HG02840 (cell line): ENCODE results near the gene NXF1.
"Not testable (repeated sequence)": the region's sequence is repeated elsewhere in the genome, so short reads cannot be mapped to it uniquely, and the experiment has no call there.

Experiments used
- ATAC-seq: cut with Tn5 transposase; IDR thresholded peaks from one replicate; pipeline ENCODE4 v1.9.1; 2021; ENCODE audit warnings: mild to moderate bottlenecking, moderate library complexity, moderate number of reproducible peaks; ENCODE audit not compliant: unreplicated experiment, low FRiP score

NXF1 gene

DNA sequence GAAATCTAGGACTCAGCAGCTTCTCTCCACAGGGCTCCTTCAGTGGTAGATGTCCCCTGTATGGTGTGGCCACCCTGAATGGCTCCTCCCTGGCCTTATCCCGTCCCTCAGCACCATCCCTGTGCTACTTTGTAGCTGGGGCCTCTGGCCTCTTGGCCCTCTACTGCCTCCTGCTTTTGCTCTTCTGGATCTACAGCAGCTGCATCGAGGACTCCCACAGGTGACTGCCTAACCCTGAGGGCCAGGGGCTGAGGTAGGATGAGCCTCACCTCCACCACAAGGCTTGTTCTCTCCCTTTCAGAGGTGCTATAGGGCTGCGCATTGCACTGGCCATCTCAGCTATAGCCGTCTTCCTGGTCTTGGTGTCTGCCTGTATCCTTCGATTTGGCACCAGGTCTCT is 16.2 kb downstream of the NXF1 start:
- no peak for ATAC-seq

- peak; percentile 61 for ATAC-seq
Observed at GRCh38 chr11:62787005-62787759, 18.1 kb downstream of the NXF1 start, which contains the start of gene TMEM179B. TSS of gene TMEM179B (plus strand) at chr11:62787402. CDS start at chr11:62787432, 30 bp downstream.

GRCh38 chr11:62786318-62787004 is 18.8 kb downstream of the NXF1 start:
- peak; percentile 63 for ATAC-seq

GRCh38 chr11:62782753-62783152 is 22.5 kb downstream of the NXF1 start:
- ATAC-seq, result no peak

GRCh38 chr11:62778441-62778840 is 26.8 kb downstream of the NXF1 start:
- no peak for ATAC-seq

DNA sequence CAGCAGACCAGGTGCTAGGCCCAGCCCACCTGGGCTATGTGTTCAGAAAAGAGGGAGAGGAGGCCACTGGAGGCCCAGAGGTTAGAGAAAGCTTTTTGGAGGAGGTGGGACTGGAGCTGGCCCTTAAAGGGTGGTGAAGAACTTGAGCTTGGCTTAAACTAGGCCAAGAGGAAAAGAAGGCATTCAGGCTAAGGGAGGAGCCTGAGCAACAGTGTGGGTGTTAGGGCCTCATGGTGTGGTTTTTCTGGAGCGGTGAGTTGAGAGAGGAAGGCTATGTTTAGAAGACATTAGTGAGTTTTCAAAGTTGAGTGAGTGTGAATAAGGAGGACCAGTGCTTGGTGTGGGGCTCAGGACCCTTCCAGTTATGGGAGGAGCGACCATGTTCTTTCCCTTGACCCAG is 27.9 kb downstream of the NXF1 start:
- no peak for ATAC-seq

GRCh38 chr11:62775646-62776045 is 29.6 kb downstream of the NXF1 start:
- ATAC-seq, result no peak

DNA sequence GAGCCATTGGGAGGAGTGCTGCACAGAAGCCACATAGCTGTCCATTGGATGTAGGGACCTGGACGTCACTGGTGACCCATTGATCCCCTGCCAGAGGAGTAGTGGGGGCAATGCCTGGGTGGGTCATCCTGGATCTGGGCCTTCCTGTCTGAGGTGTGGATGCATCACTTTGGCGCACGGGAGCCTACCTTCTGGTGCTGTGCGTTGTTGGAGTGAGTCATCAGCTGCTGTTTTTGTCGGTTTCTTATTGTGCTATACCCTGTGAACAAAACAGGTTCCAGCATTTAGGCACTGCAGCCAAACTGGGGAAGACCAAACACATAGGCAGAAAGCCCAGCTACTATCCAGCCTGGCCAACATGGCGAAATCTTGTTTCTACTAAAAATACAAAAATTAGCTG is 30.8 kb downstream of the NXF1 start:
- no peak for ATAC-seq

DNA sequence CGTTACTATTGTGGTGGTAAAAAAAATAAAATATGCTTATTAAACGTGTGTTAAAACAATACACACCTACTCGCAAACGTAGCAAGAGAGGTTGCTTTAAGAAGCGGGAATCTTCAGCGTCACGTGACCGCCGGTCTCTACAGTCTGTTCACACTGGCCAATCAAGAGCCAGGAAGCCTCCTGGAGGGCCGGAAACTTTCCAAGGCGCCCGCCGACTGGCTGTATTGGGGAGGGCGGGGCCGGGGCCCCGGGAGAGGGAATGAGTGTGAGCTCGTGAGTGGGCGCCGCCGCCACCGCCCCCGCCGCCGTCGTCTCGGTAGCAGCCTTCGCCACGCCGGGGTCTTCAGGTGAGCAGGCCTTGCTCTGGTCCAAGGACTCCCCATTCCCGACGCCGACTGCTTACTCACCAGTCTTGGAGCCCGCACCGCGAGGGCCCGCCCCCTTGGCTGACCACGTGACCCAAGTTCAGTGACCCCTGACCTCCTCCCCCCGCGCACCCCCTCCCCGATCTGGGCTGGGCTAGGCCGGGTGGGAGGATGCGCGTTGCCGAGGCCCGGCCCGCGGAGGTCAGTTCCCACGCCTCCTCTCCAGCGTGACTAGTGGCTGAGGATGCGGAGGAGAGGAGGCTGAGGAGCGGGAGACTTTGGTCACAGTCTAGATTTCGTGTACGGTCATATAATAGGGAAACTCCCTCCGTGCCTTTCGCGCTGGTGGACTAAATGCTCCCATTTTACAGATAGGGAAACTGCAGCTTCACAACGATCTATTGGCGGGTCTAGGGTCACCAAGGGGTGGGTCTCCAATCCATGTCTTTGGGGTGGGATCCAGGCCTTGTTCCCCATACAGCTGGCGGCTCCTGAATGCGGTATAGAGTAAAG is 33.9 kb downstream of the NXF1 start, which contains the start of gene TAF6L:
TSS of gene TAF6L (plus strand) at position 253 of the 878 bp plus-strand sequence. CDS start 4,388 bp downstream, outside the sequence.
- ATAC-seq, result peak; percentile 84

DNA sequence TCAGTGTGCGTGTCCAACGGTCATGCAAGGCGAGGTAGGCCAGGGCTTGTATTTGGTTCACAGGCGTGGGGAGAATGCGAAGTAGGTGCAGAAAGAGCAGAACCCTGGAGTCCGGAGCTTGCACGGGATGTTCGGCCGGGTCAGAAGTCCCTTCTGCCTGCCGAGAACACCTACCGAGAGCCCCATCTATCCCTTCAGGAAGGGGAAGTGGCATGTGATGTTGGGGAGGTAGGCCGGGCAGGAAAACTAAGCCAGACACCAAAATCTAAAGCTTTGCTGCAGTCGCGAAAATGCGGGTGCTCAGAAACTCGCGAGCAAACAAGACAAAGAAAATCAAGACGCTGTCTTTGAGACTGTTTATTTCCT is 34.5 kb downstream of the NXF1 start:
- peak; percentile 1 for ATAC-seq

- not testable (repeated sequence) for ATAC-seq
Observed at GRCh38 chr11:62760867-62761227, 44.4 kb downstream of the NXF1 start.

DNA sequence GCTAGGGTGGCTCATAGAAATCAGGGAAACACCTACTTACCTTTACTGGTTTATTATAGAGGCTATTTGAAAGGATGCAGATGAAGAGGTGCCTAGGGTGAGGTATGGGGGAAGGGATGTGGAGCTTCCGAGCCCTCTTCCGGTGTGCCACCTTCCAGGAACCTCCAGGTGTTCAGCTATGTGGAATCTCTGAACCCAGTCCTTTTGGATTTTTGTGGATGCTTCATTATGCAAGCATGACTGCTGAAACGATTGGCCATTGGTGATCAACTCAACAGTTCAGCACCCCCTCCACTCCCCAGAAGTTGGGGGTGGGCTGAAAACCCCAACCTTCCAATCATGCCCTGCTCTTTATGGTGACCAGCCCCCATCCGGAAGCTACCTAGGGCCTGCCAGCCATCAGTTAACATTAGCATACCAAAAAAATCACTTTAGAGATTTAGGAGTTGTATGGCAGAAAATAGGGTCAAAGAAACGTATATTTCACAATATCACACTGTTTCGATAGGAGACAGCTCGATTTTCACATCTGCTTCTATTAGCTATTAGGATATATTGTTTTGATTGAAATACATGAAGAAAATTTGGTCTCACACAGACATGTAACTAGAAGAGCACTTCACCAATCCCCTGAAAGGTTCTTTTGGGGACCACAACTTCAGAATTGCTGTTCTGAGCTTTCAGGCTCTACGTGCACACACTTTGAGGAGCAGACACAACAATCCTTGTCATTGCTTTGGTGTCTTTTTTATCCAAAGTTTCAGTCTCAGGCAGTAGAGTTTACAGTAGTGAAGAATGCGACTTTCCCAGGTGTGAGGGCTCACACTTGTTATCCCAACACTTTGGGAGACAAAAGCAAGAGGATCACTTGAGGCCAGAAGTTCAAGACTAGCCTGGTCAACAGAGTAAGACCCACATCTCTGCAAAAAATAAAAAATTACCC is 47.1 kb downstream of the NXF1 start:
- ATAC-seq, result no peak

DNA sequence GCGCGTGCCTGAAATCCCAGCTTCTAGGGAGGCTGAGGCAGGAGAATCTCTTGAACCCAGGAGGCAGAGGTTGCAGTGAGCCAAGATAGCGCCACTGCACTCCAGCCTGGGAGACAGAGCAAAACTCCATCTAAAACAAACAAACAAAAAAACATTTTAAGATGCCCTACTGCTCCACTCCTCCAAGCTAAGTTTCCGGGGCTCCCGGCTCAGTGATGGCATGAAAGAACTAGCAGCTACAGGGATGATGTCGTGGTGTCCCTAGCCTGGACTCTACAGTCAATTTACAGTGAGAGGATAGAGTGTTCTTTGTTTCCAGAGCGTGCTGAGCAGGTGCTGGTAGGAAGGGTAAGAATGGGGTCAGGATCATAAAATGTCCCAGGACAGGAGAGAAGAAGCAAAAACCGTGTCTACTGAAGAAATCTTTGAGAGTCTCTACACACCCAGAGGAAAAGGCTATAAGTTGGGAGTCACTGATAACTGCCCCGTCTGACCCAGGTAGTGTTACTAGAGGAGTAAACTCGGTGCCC is 50.1 kb downstream of the NXF1 start:
- ATAC-seq, result no peak

- peak; percentile 95 for ATAC-seq
Observed at GRCh38 chr11:62753736-62754603, 51.3 kb downstream of the NXF1 start, which contains the start of gene ZBTB3. TSS of gene ZBTB3 (minus strand) at chr11:62754160. CDS start at chr11:62753664, 496 bp downstream.

DNA sequence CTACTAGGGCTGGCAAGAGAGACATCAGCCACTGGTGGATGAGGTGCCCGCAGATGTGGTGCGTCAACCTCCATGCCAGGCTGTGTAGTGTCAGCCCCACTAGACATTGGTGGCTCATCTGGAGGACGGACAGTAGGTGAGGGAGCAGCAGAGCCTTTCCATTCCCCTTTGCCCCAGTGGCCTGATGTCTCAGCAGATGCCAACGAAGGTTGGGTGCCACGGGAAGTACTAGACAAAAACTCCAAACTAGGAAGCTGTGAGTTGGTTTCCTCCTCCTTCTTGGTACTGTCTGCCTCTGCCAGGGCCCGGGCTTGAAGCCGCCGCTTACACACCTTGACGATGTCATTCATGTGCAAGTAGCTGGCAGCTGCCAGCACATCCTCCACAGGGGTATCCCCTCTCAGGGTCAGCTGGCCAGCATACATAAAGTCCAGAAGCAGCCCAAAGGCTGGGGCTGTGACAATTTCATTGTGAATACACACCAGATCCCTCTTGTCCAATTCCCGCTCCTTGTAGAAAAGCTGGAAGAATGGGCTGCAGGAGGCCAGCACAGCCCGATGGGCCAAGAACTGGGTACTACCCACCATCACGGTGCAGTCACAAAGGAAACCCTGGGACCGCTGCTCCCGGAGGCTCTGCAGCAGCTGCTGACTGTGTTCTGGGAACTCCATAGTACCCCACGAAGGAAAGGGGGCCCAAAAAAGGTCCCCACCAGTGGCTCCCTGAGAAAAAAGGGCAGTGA is 52.1 kb downstream of the NXF1 start:
- no peak for ATAC-seq

DNA sequence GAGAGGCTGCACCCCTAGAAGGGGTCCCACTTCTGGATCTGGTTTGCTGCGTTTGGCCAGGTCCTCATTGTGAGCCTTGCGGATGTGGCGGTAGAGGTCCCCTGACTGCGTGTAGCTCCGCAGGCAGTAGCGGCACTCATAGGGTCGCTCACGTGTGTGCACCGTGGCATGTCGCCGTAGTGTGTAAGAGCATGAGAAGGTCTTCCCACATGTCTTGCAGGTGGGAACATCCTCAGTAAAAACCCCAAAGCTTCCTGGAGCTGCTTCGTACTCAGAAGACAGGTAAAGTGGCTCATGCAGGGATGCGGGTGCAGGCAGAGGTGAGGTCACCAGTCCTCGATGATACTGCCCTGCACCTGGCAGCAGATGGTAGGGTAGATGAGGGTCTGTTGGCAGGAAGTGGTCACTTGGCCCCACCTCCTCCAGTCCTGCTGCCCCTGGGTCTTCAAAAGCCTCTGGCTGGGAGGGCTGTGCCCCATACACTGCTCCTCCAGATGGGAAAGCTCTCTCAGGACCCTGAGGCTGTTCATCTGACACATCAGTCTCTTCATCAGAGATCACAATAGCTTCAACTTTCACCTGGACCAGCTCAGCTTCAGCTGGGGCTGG is 53.0 kb downstream of the NXF1 start:
- ATAC-seq, result no peak

- ATAC-seq, result not testable (repeated sequence)
Observed at GRCh38 chr11:62749931-62750330, 55.3 kb downstream of the NXF1 start.
